ENCODE measurements around the gene HLA-DOB.
"Not testable (repeated sequence)": the region's sequence is repeated elsewhere in the genome, so short reads cannot be mapped to it uniquely, and the experiment has no call there.

Gene HLA-DOB

DNA sequence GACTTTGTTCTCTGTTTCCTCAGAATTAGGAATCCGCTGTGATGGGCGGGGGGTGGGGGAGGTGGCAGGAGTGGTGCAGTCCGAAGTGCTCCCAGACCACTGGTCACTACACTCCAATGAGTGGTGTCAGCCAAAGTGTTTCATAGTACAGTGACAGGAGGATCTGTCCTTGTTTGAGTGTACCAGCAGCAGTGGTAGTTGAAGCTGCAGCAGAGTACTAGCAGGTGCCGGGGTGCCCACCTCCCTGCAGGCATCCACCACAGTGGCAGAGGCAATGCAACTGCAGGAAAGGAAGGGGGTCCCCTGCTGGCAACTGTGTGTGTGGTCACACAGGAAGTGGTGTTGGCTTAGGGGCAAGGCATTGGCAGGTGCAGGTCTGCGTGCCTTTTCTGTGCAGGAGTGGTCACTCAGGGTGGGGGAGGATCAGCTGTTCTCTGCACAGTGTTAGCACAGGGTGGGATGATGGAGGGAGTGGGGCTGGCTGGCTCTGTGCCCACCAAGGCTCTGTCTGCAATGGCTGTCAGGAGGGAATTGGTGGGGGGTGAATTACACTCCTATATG is 9.7 kb downstream of the HLA-DOB start:
- TF ChIP-seq, protein P1, sequence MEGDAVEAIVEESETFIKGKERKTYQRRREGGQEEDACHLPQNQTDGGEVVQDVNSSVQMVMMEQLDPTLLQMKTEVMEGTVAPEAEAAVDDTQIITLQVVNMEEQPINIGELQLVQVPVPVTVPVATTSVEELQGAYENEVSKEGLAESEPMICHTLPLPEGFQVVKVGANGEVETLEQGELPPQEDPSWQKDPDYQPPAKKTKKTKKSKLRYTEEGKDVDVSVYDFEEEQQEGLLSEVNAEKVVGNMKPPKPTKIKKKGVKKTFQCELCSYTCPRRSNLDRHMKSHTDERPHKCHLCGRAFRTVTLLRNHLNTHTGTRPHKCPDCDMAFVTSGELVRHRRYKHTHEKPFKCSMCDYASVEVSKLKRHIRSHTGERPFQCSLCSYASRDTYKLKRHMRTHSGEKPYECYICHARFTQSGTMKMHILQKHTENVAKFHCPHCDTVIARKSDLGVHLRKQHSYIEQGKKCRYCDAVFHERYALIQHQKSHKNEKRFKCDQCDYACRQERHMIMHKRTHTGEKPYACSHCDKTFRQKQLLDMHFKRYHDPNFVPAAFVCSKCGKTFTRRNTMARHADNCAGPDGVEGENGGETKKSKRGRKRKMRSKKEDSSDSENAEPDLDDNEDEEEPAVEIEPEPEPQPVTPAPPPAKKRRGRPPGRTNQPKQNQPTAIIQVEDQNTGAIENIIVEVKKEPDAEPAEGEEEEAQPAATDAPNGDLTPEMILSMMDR (conservative IDR thresholded peaks at IDR 0.05; ENCODE audit: low read depth): no peak
- ChIA-PET POLR2A (ENCODE audit: low non-redundant PET) (no interaction called here), CTCF (interaction anchor here (0.7 kb wide), 1 partner anchor 10 kb away, joined by 4 read pairs; no protein-coding TSS in a partner anchor)
- no peak for DNase-seq (ENCODE audit: low spot score)
- no peak overlapping the region for H3K27ac ChIP-seq

DNA sequence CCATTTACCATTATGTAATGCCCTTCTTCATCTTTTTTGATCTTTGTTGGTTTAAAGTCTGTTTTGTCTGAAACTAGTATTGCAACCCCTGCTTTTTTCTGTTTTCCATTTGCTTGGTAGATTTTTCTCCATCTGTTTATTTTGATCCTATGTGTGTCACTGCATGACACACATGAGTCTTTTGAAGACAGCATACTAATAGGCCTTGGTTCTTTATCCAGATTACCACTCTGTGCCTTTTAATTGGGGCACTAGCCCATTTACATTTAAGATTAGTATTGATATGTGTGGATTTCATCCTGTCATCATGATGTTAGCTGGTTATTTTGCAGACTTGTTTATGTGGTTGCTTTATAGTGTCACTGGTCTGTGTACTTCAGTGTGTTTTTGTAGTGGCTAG is 11.4 kb downstream of the HLA-DOB start:
- POLR2A ChIA-PET (ENCODE audit: low non-redundant PET); H3K27ac ChIP-seq; DNase-seq (ENCODE audit: low spot score): not testable (repeated sequence)
- CTCF ChIA-PET: interaction anchor here (0.6 kb wide), 1 partner anchor 976 kb away, joined by 4 read pairs; no protein-coding TSS in a partner anchor

DNA sequence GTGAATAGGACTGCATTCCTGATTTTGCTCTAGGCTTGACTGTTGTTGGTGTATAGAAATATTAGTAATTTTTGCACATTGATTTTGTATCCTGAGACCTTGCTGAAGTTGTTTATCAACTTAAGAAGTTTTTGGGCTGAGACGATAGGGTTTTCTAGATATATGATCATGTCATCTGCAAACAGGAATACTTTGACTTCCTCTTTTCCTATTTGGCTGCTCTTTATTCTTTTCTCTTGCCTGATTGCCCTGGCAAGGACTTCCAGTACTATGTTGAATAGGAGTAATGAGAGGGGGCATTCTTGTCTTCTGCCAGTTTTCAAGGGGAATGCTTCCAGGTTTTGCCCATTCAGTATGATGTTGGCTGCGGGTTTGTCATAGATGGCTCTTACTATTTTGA is 13.4 kb downstream of the HLA-DOB start:
- TF ChIP-seq, protein P1 (conservative IDR thresholded peaks at IDR 0.05; ENCODE audit: low read depth): no peak
- H3K27ac ChIP-seq: no peak overlapping the region
- ChIA-PET POLR2A (ENCODE audit: low non-redundant PET) (no interaction called here), CTCF (no interaction called here)
- no peak for DNase-seq (ENCODE audit: low spot score)

GRCh38 chr6:32799740-32800139 is 17.1 kb downstream of the HLA-DOB start:
- ChIA-PET CTCF (interaction anchor here (1.0 kb wide), 1 partner anchor 14 kb away, joined by 4 read pairs; no protein-coding TSS in a partner anchor), POLR2A (ENCODE audit: low non-redundant PET) (no interaction called here)
- TF ChIP-seq, protein P1 (conservative IDR thresholded peaks at IDR 0.05; ENCODE audit: low read depth): no peak

GRCh38 chr6:32799168-32799567 is 17.6 kb downstream of the HLA-DOB start:
- DNase-seq (ENCODE audit: low spot score): no peak
- no peak overlapping the region for H3K27ac ChIP-seq
- TF ChIP-seq, protein P1 (conservative IDR thresholded peaks at IDR 0.05; ENCODE audit: low read depth): no peak
- POLR2A ChIA-PET (ENCODE audit: low non-redundant PET): no interaction called here
- CTCF ChIA-PET: interaction anchor here (0.6 to 1.0 kb wide), 2 partner anchors 14 to 54 kb away, joined by 3 to 4 read pairs; partner anchors contain the start of gene TAP1

More at GRCh38 chr6:32799740-32800139, 17.1 kb downstream of the HLA-DOB start:
- no peak for DNase-seq (ENCODE audit: low spot score)
- no peak overlapping the region for H3K27ac ChIP-seq

DNA sequence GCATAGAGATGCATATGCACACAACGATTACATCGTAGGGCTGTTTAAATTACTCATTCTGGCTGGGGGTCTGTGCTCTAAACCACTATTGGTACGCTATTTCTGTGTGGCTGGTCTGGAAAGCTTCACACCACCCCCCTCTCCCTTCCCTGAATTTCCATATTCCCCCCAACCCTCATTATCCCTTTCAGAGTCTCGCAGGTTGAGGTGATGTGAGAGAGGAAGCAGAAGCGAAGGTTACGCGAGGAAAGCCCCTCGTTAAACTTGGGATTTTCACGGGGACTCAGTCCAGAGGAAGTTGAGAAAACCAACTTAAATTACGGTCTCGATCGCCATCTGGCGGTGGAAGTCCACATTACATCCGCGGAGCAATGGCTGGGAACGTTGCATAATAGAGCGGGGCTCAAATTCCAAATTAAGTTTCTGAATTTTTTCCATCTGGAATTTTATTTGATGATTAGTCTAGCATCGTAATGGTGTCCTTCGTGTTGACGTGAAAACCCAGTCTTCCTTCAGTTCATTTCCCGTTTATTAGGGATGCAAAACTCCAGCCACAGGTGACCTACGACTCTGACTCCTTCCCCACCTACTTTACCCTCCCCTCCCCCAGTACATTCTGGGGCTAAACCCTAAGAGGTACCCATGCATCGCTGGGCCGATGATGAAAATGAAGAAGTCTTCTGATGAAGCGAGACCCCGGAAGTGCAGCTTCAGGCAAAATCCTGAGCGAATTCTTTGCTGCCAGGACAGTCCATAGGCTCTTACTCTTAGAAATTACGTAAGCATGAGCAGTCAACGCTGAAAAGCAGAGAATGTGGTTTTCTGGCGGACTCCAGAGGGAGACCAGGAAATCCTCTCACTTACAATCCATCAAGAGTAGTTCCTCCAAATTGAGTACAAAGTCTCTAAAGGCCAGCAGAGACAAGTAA is 19.7 kb downstream of the HLA-DOB start:
- no peak overlapping the region for H3K27ac ChIP-seq
- DNase-seq (ENCODE audit: low spot score): peak; percentile 59
- POLR2A ChIA-PET (ENCODE audit: low non-redundant PET): no interaction called here
- CTCF ChIA-PET: interaction anchor here (0.6 to 1.0 kb wide), 6 partner anchors 11 to 1023 kb away, joined by 3 to 5 read pairs (median 4); no protein-coding TSS in a partner anchor
- TF ChIP-seq, protein P1 (conservative IDR thresholded peaks at IDR 0.05; ENCODE audit: low read depth): peak; percentile 82
